A549 (cell line): ENCODE results near the gene SMIM11.

Experiments used
- CTCF ChIP-seq: fragments of >200 bp; sonication (Bioruptor Twin); formaldehyde crosslinking; IDR thresholded peaks from 3 replicates; pipeline ENCODE4 v1.5.1; 2016
- SMC3 ChIP-seq: fragments of >200 bp; sonication (Bioruptor Twin); formaldehyde crosslinking; IDR thresholded peaks from 3 replicates; pipeline ENCODE4 v1.6.1; 2018; ENCODE audit warnings: inconsistent platforms

- TF ChIP-seq CTCF (no peak), SMC3 (no peak)
These were observed 30.0 kb upstream of the SMIM11 start for GRCh38 chr21:34345091-34345871.
